Subcutaneous abdominal adipose tissue (tissue), 5 donors: ENCODE measurements around the gene AIM2.

Experiments used
- H3K27ac ChIP-seq: one replicate; pipeline ENCODE4 v1.7.0; 2013; ENCODE audit warnings: low read depth, mild to moderate bottlenecking, inconsistent platforms, low read length, moderate library complexity
- H3K27me3 ChIP-seq, 5 donors: one replicate each; pipeline ENCODE4 v1.7.0; 2013; ENCODE audit warnings: low read length in 5 of 5, inconsistent platforms in 1 of 5; ENCODE audit not compliant: control insufficient read depth in 5 of 5, insufficient read depth in 4 of 5
- H3K36me3 ChIP-seq, 5 donors: one replicate each; pipeline ENCODE4 v1.7.0; 2013; ENCODE audit warnings: low read length in 5 of 5; ENCODE audit not compliant: control insufficient read depth in 5 of 5, insufficient read depth in 5 of 5
- H3K4me1 ChIP-seq, 5 donors: one replicate each; pipeline ENCODE4 v1.7.0; 2013; ENCODE audit warnings: low read length in 5 of 5, mild to moderate bottlenecking in 3 of 5, moderate library complexity in 1 of 5; ENCODE audit not compliant: control insufficient read depth in 5 of 5, insufficient read depth in 5 of 5
- H3K4me3 ChIP-seq, 5 donors: one replicate each; pipeline ENCODE4 v1.7.0; 2013; ENCODE audit warnings: low read length in 5 of 5, low read depth in 1 of 5
- H3K9ac ChIP-seq, 5 donors: one replicate each; pipeline ENCODE4 v1.7.0; 2013; ENCODE audit warnings: low read length in 5 of 5, mild to moderate bottlenecking in 4 of 5, moderate library complexity in 3 of 5
- H3K9me3 ChIP-seq, 5 donors: one replicate each; pipeline ENCODE4 v1.7.0; 2013; ENCODE audit warnings: low read length in 5 of 5; ENCODE audit not compliant: control insufficient read depth in 5 of 5
- donor health status: healthy.
- donor health status: healthy.
- donor health status: healthy.
- donor health status: healthy.
- donor health status: healthy.

AIM2 gene

GRCh38 chr1:159092036-159092760 lies 15.6 kb upstream of the AIM2 start:
- no peak overlapping the region for H3K4me3 ChIP-seq
- H3K27me3 ChIP-seq, result no peaks in the 10 kb centered on the region
- H3K4me1 ChIP-seq, result no peaks in the 10 kb centered on the region
- H3K36me3 ChIP-seq, result no peaks in the 10 kb centered on the region
- H3K9me3 ChIP-seq, result no peaks in the 10 kb centered on the region
- H3K27ac ChIP-seq, result no peak overlapping the region
- no peak overlapping the region for H3K9ac ChIP-seq

- no peaks in the 10 kb centered on the region for H3K9me3 ChIP-seq
- no peak overlapping the region for H3K9ac ChIP-seq
- no peak overlapping the region for H3K4me3 ChIP-seq
- no peak overlapping the region for H3K27ac ChIP-seq
- no peaks in the 10 kb centered on the region for H3K4me1 ChIP-seq
- H3K36me3 ChIP-seq, result no peaks in the 10 kb centered on the region
- H3K27me3 ChIP-seq, result no peaks in the 10 kb centered on the region
These were observed 15.1 kb upstream of the AIM2 start for GRCh38 chr1:159091607-159092031.

GRCh38 chr1:159091180-159091560 lies 14.6 kb upstream of the AIM2 start:
- Histone ChIP-seq H3K4me3 (no peak overlapping the region), H3K36me3 (no peaks in the 10 kb centered on the region), H3K9me3 (no peaks in the 10 kb centered on the region), H3K4me1 (no peaks in the 10 kb centered on the region), H3K9ac (no peak overlapping the region), H3K27me3 (no peaks in the 10 kb centered on the region), H3K27ac (no peak overlapping the region)

- no peaks in the 10 kb centered on the region for H3K36me3 ChIP-seq
- no peaks in the 10 kb centered on the region for H3K27me3 ChIP-seq
- H3K9ac ChIP-seq, result no peak overlapping the region
- H3K4me3 ChIP-seq, result no peak overlapping the region
- H3K27ac ChIP-seq, result no peak overlapping the region
- H3K9me3 ChIP-seq, result no peaks in the 10 kb centered on the region
- no peaks in the 10 kb centered on the region for H3K4me1 ChIP-seq
These were observed 14.0 kb upstream of the AIM2 start for GRCh38 chr1:159090286-159091179.

- Histone ChIP-seq H3K36me3 (no peaks in the 10 kb centered on the region), H3K4me3 (no peak overlapping the region), H3K9ac (no peak overlapping the region), H3K27me3 (no peaks in the 10 kb centered on the region), H3K27ac (no peak overlapping the region), H3K9me3 (no peaks in the 10 kb centered on the region), H3K4me1 (no peaks in the 10 kb centered on the region)
These were observed 12.7 kb upstream of the AIM2 start for GRCh38 chr1:159089184-159089791.

GRCh38 chr1:159088546-159089183 lies 12.1 kb upstream of the AIM2 start:
- Histone ChIP-seq H3K9me3 (no peaks in the 10 kb centered on the region), H3K27me3 (no peaks in the 10 kb centered on the region), H3K27ac (no peak overlapping the region), H3K4me3 (no peak overlapping the region), H3K36me3 (no peaks in the 10 kb centered on the region), H3K9ac (no peak overlapping the region), H3K4me1 (no peaks in the 10 kb centered on the region)

- Histone ChIP-seq H3K9ac (no peak overlapping the region), H3K4me3 (no peak overlapping the region), H3K9me3 (no peaks in the 10 kb centered on the region), H3K27ac (no peak overlapping the region), H3K4me1 (no peaks in the 10 kb centered on the region), H3K36me3 (no peaks in the 10 kb centered on the region), H3K27me3 (no peaks in the 10 kb centered on the region)
These were observed 11.5 kb upstream of the AIM2 start for GRCh38 chr1:159088050-159088449.

GRCh38 chr1:159084867-159085266 lies 8.3 kb upstream of the AIM2 start:
- Histone ChIP-seq H3K9me3 (no peaks in the 10 kb centered on the region), H3K27ac (no peak overlapping the region), H3K36me3 (no peaks in the 10 kb centered on the region), H3K27me3 (no peaks in the 10 kb centered on the region), H3K9ac (no peak overlapping the region), H3K4me3 (no peak overlapping the region), H3K4me1 (no peaks in the 10 kb centered on the region)

GRCh38 chr1:159084152-159084551 lies 7.6 kb upstream of the AIM2 start:
- Histone ChIP-seq H3K27ac (no peak overlapping the region), H3K36me3 (no peaks in the 10 kb centered on the region)

GRCh38 chr1:159083013-159083412 lies 6.4 kb upstream of the AIM2 start:
- Histone ChIP-seq H3K4me3 (no peak overlapping the region), H3K27me3 (no peaks in the 10 kb centered on the region), H3K36me3 (no peaks in the 10 kb centered on the region), H3K4me1 (no peaks in the 10 kb centered on the region), H3K9me3 (no peaks in the 10 kb centered on the region), H3K27ac (no peak overlapping the region), H3K9ac (no peak overlapping the region)

More at GRCh38 chr1:159084152-159084551, 7.6 kb upstream of the AIM2 start:
- Histone ChIP-seq H3K9ac (no peak overlapping the region), H3K4me1 (no peaks in the 10 kb centered on the region), H3K9me3 (no peaks in the 10 kb centered on the region), H3K4me3 (no peak overlapping the region), H3K27me3 (no peaks in the 10 kb centered on the region)
